Measurements from ENCODE around the gene INTS7. TPM values are rescaled to one million over a fixed set of nuclear protein-coding genes. Genes with fewer than 3 reads are reported as not detected.
"Not testable (repeated sequence)": the region's sequence is repeated elsewhere in the genome, so short reads cannot be mapped to it uniquely, and the experiment has no call there.

INTS7 gene
- total RNA-seq, 3 donors from 2014 or later, result 6.6 to 16.7 (median 10.8) TPM

GRCh38 chr1:211967704-211968103 lies 67.7 kb downstream of the INTS7 start:
- H3K4me3 ChIP-seq, result no peak overlapping the region
- H3K27ac ChIP-seq, result no peak overlapping the region
- H3K36me3 ChIP-seq, result no peaks in the 10 kb centered on the region
- H3K9me3 ChIP-seq, result no peaks in the 10 kb centered on the region
- H3K27me3 ChIP-seq, result no peaks in the 10 kb centered on the region
- intact Hi-C loops (cut with DNase I; ENCODE audit: low total_unique reads), result no loop called here
- DNase-seq (ENCODE audit: low spot score in 2 of 2), result no peak
- TF ChIP-seq CTCF (IDR thresholded peaks at IDR 0.05) (no peak), POLR2A (IDR thresholded peaks at IDR 0.05) (no peak), POLR2AphosphoS5 (IDR thresholded peaks at IDR 0.05) (no peak)
- H3K4me1 ChIP-seq, result no peaks in the 10 kb centered on the region

- no peaks in the 10 kb centered on the region for H3K9me3 ChIP-seq
Observed at GRCh38 chr1:211965108-211965805, 70.1 kb downstream of the INTS7 start.

GRCh38 chr1:211959680-211960079 lies 75.7 kb downstream of the INTS7 start:
- H3K27me3 ChIP-seq, result no peaks in the 10 kb centered on the region
- H3K27ac ChIP-seq, result no peak overlapping the region
- H3K36me3 ChIP-seq, result no peaks in the 10 kb centered on the region
- no peaks in the 10 kb centered on the region for H3K4me1 ChIP-seq
- H3K9me3 ChIP-seq, result no peaks in the 10 kb centered on the region
- TF ChIP-seq POLR2AphosphoS5 (IDR thresholded peaks at IDR 0.05) (no peak), CTCF (IDR thresholded peaks at IDR 0.05) (no peak), POLR2A (IDR thresholded peaks at IDR 0.05) (no peak)
- no peak overlapping the region for H3K4me3 ChIP-seq
- no peak for DNase-seq (ENCODE audit: low spot score in 2 of 2)
- intact Hi-C loops (cut with DNase I; ENCODE audit: low total_unique reads), result no loop called here

More at GRCh38 chr1:211965108-211965805, 70.1 kb downstream of the INTS7 start:
- H3K36me3 ChIP-seq, result no peaks in the 10 kb centered on the region
- H3K4me3 ChIP-seq, result no peak overlapping the region
- H3K4me1 ChIP-seq, result no peaks in the 10 kb centered on the region
- intact Hi-C loops (cut with DNase I; ENCODE audit: low total_unique reads), result no loop called here
- H3K27ac ChIP-seq, result no peak overlapping the region
- no peaks in the 10 kb centered on the region for H3K27me3 ChIP-seq
- TF ChIP-seq POLR2AphosphoS5 (IDR thresholded peaks at IDR 0.05), result no peak
- no peak for TF ChIP-seq POLR2A (IDR thresholded peaks at IDR 0.05)
- TF ChIP-seq CTCF (IDR thresholded peaks at IDR 0.05), result no peak
- DNase-seq (ENCODE audit: low spot score in 2 of 2), result no peak

GRCh38 chr1:211959221-211959620 lies 76.1 kb downstream of the INTS7 start:
- Histone ChIP-seq H3K4me1 (no peaks in the 10 kb centered on the region), H3K36me3 (no peaks in the 10 kb centered on the region), H3K27me3 (no peaks in the 10 kb centered on the region), H3K4me3 (no peak overlapping the region), H3K9me3 (no peaks in the 10 kb centered on the region), H3K27ac (no peak overlapping the region)
- no peak for DNase-seq (ENCODE audit: low spot score in 2 of 2)
- intact Hi-C loops (cut with DNase I; ENCODE audit: low total_unique reads), result no loop called here
- no peak for TF ChIP-seq CTCF (IDR thresholded peaks at IDR 0.05)

- H3K27ac ChIP-seq; H3K9me3 ChIP-seq; H3K4me3 ChIP-seq; DNase-seq (ENCODE audit: low spot score in 2 of 2); H3K36me3 ChIP-seq; intact Hi-C loops (cut with DNase I; ENCODE audit: low total_unique reads); H3K4me1 ChIP-seq; H3K27me3 ChIP-seq: not testable (repeated sequence)
Observed at GRCh38 chr1:211954028-211954427, 81.3 kb downstream of the INTS7 start.

- DNase-seq (ENCODE audit: low spot score in 2 of 2); intact Hi-C loops (cut with DNase I; ENCODE audit: low total_unique reads); H3K9me3 ChIP-seq; H3K27ac ChIP-seq; H3K4me3 ChIP-seq; H3K4me1 ChIP-seq; H3K27me3 ChIP-seq; H3K36me3 ChIP-seq: not testable (repeated sequence)
Observed at GRCh38 chr1:211953543-211953942, 81.8 kb downstream of the INTS7 start.

Measured in breast epithelium (tissue), 4 donors.